ENCODE measurements around the gene CKM.
"Not testable (repeated sequence)": the region's sequence is repeated elsewhere in the genome, so short reads cannot be mapped to it uniquely, and the experiment has no call there.

CKM gene

DNA sequence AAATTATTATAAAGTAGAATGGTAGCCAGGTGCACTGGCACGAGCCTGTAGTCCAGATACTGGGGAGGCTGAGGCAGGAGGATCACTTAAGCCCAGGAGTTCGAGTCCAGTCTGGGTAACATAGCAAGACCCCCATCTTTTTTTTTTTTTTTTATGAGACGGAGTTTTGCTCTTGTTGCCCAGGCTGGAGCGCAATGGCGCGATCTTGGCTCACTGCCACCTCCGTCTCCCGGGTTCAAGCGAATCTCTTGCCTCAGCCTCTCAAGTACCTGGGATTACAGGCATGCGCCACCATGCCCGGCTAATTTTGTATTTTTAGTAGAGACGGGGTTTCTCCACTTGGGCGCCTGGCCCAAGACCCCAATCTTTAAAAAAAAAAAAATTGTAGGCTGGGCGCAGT lies 10.4 kb downstream of the CKM start:
- not testable (repeated sequence) for H3K4me1 Mint-ChIP-seq, H3K9me3 Mint-ChIP-seq, ATAC-seq, H3K4me3 Mint-ChIP-seq, DNase-seq
- H3K27ac Mint-ChIP-seq: peak overlapping the region in 1 of 2 donors; percentile 34
- peaks cover 54% of the 10 kb centered on the region for H3K27me3 Mint-ChIP-seq

DNA sequence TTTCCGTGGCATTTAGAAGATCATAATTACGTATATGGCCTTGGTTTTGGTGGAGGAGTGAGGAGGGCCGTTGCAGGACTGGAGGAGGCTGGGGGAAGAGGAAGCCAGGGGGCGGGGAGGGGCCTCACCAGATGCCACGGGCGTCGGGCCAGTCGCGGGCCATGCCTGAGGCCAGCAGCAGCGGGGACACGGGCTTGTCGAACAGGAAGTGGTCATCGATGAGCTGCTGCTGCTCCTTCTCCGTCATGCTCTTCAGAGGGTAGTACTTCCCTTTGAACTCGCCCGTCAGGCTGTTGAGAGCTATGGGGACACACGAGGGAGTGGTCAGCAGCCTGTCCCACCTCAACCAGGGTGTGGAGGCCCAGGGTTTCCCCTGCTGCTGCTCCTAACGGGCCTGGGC lies 11.1 kb downstream of the CKM start:
- H3K27ac Mint-ChIP-seq: no peak overlapping the region
- DNase-seq (no peak), ATAC-seq (no peak)
- no peaks in the 10 kb centered on the region for H3K9me3 Mint-ChIP-seq
- H3K27me3 Mint-ChIP-seq: peaks cover 48% of the 10 kb centered on the region
- H3K4me3 Mint-ChIP-seq: no peak overlapping the region
- no peaks in the 10 kb centered on the region for H3K4me1 Mint-ChIP-seq

DNA sequence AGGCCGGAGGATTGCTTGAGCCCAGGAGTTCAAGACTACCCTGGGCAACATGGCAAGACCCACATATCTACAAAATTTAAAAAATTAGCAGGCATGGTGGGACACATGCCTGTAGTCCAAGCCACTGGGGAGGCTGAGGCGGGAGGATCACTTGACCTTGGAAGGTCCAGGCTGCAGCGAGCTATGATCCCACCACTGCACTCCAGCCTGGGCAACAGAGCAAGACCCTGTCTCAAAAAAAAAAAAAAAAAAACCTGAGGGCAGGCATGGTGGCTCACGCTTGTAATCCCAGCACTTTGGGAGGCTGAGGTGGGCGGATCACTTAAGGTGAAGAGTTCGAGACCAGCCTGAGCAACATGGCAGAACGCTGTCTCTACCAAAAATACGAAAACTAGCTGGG lies 13.4 kb downstream of the CKM start:
- H3K9me3 Mint-ChIP-seq, ATAC-seq, H3K4me1 Mint-ChIP-seq, H3K27ac Mint-ChIP-seq, H3K4me3 Mint-ChIP-seq, DNase-seq: not testable (repeated sequence)
- H3K27me3 Mint-ChIP-seq: peaks cover 27% of the 10 kb centered on the region

DNA sequence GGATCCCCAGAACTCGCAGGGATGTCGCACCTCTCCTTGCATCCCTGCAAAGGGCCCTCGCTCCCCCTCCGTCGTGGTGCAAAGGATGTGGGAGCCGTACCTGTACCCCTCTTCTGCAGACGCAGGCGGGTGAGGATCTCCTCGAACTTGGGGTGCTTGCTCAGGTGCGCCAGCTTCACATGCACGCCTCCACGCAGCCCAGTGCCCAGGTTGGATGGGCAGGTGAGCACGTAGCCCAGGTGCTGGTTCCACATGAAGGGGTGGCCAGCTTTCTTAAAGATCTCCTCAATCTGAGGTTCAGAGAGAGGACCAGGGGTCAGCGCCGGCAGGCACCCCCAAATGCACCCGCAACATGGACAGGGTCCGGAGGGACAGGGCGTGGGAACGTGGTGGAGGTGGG lies 15.3 kb downstream of the CKM start:
- Mint-ChIP-seq H3K27me3 (peaks cover 13% of the 10 kb centered on the region), H3K4me1 (no peaks in the 10 kb centered on the region), H3K27ac (no peak overlapping the region), H3K4me3 (no peak overlapping the region), H3K9me3 (no peaks in the 10 kb centered on the region)
- ATAC-seq (no peak), DNase-seq (no peak)

GRCh38 chr19:45306518-45307027 lies 16.1 kb downstream of the CKM start:
- DNase-seq: no peak
- Mint-ChIP-seq H3K9me3 (no peaks in the 10 kb centered on the region), H3K27ac (no peak overlapping the region), H3K4me3 (no peak overlapping the region), H3K27me3 (peaks cover 6% of the 10 kb centered on the region), H3K4me1 (no peaks in the 10 kb centered on the region)
- ATAC-seq: no peak

GRCh38 chr19:45306040-45306439 lies 16.6 kb downstream of the CKM start:
- H3K27ac Mint-ChIP-seq: peak overlapping the region in 1 of 2 donors; percentile 38
- H3K4me3 Mint-ChIP-seq: no peak overlapping the region
- DNase-seq: no peak
- no peaks in the 10 kb centered on the region for H3K4me1 Mint-ChIP-seq
- no peaks in the 10 kb centered on the region for H3K9me3 Mint-ChIP-seq
- H3K27me3 Mint-ChIP-seq: peaks cover under 1% of the 10 kb centered on the region
- no peak for ATAC-seq

GRCh38 chr19:45305421-45305820 lies 17.3 kb downstream of the CKM start:
- no peak for ATAC-seq
- Mint-ChIP-seq H3K27me3 (no peaks in the 10 kb centered on the region), H3K4me3 (no peak overlapping the region), H3K4me1 (no peaks in the 10 kb centered on the region), H3K27ac (no peak overlapping the region), H3K9me3 (no peaks in the 10 kb centered on the region)
- no peak for DNase-seq

- ATAC-seq: peak; percentile 23
- Mint-ChIP-seq H3K4me1 (no peaks in the 10 kb centered on the region), H3K9me3 (no peaks in the 10 kb centered on the region), H3K27ac (no peak overlapping the region), H3K27me3 (no peaks in the 10 kb centered on the region), H3K4me3 (no peak overlapping the region)
- no peak for DNase-seq
Measured at GRCh38 chr19:45305007-45305406, 17.7 kb downstream of the CKM start.

DNA sequence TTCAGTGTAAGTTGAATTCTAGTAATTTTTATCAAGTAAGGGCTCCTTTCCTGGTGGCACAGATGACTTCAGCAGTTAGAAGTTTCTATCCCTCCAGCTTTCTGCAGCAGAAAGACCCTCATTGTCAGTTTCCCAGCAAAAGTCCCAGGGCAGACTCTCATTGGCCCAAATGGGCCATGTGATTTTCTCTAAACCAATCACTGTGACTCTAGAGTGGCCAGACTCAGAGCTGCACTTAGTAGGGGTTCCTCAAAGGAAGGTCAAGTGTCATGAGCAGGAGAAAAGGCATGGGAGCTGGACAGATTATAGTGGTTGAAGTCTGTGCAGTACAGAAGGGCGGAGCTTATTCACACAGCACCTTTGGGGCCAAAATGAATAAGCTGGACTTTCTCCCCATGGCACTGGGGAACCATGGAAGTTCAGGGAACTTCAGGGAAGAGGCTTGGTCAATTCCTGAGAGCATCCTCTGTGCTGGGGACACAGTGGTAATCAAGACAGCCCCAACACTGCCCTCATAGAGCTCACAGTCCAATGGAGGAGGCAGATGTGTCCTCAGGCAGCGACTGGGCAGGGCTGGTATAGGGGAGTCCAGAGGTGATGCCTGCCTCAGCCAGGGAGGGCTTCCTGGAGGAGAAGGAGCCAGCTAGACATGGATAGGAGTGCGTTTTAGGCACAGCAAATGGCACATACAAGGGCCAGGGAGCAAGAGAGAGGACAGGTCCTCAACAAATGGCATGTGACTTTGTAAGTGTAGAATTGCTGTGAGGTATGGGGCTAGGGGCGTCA lies 18.3 kb downstream of the CKM start:
- ATAC-seq: no peak

GRCh38 chr19:45303269-45304060 lies 19.2 kb downstream of the CKM start:
- H3K4me3 Mint-ChIP-seq: no peak overlapping the region
- DNase-seq: no peak
- no peaks in the 10 kb centered on the region for H3K9me3 Mint-ChIP-seq
- no peak for ATAC-seq
- H3K27ac Mint-ChIP-seq: no peak overlapping the region
- H3K27me3 Mint-ChIP-seq: no peaks in the 10 kb centered on the region
- no peaks in the 10 kb centered on the region for H3K4me1 Mint-ChIP-seq

More for the DNA sequence above, 18.3 kb downstream of the CKM start:
- H3K27ac Mint-ChIP-seq: no peak overlapping the region
- H3K4me3 Mint-ChIP-seq: no peak overlapping the region
- no peaks in the 10 kb centered on the region for H3K27me3 Mint-ChIP-seq
- no peaks in the 10 kb centered on the region for H3K9me3 Mint-ChIP-seq
- H3K4me1 Mint-ChIP-seq: no peaks in the 10 kb centered on the region
- DNase-seq: no peak

- DNase-seq: no peak
- no peaks in the 10 kb centered on the region for H3K27me3 Mint-ChIP-seq
- H3K4me1 Mint-ChIP-seq: no peaks in the 10 kb centered on the region
- ATAC-seq: no peak
- no peak overlapping the region for H3K27ac Mint-ChIP-seq
- no peaks in the 10 kb centered on the region for H3K9me3 Mint-ChIP-seq
- no peak overlapping the region for H3K4me3 Mint-ChIP-seq
Measured at GRCh38 chr19:45302416-45302815, 20.3 kb downstream of the CKM start.

- no peak overlapping the region for H3K4me3 Mint-ChIP-seq
- DNase-seq (no peak), ATAC-seq (no peak)
- no peaks in the 10 kb centered on the region for H3K4me1 Mint-ChIP-seq
- H3K27me3 Mint-ChIP-seq: no peaks in the 10 kb centered on the region
- no peaks in the 10 kb centered on the region for H3K9me3 Mint-ChIP-seq
- H3K27ac Mint-ChIP-seq: no peak overlapping the region
Measured at GRCh38 chr19:45299719-45300118, 23.0 kb downstream of the CKM start.

DNA sequence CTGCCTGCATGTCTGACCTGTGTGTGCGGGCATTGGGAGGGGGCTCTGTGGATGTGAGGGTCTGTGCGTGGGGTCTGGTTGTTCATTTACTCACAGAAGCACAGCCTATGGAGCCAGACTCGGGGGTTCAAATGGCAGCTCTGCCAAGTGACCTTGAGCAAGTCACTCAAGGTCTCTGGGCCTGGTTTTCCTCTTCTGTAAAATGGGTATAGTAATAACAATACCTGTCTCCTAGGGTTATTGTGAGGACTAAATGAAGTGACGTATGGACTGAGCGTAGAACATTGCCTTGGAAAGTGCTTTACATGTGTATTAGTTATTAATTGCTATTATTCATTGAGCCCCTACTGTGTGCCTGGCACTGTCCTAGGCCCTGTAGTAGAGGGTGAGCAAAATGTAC lies 24.4 kb downstream of the CKM start:
- no peak overlapping the region for H3K4me3 Mint-ChIP-seq
- peak overlapping the region in 1 of 2 donors; percentile 69 for H3K27ac Mint-ChIP-seq
- DNase-seq: no peak
- H3K9me3 Mint-ChIP-seq: no peaks in the 10 kb centered on the region
- no peaks in the 10 kb centered on the region for H3K27me3 Mint-ChIP-seq
- H3K4me1 Mint-ChIP-seq: peaks cover 10% of the 10 kb centered on the region
- no peak for ATAC-seq

DNA sequence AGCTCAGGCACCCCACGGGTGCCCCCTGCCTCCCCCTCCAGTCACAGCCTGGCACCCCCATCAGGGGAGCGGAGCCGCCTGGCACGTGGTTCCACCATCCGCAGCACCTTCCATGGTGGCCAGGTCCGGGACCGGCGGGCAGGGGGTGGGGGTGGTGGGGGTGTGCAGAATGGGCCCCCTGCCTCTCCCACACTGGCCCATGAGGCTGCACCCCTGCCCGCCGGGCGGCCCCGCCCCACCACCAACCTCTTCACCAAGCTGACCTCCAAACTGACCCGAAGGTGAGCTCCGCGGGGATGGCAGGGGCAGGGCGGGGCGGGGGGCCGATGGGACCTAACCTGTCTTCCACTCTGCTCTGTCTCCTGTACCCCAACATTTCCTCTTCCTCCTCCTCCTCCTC lies 25.0 kb downstream of the CKM start:
- peaks cover 10% of the 10 kb centered on the region for H3K4me1 Mint-ChIP-seq
- H3K4me3 Mint-ChIP-seq: no peak overlapping the region
- no peaks in the 10 kb centered on the region for H3K9me3 Mint-ChIP-seq
- ATAC-seq (peak; percentile 42), DNase-seq (no peak)
- no peaks in the 10 kb centered on the region for H3K27me3 Mint-ChIP-seq
- no peak overlapping the region for H3K27ac Mint-ChIP-seq

DNA sequence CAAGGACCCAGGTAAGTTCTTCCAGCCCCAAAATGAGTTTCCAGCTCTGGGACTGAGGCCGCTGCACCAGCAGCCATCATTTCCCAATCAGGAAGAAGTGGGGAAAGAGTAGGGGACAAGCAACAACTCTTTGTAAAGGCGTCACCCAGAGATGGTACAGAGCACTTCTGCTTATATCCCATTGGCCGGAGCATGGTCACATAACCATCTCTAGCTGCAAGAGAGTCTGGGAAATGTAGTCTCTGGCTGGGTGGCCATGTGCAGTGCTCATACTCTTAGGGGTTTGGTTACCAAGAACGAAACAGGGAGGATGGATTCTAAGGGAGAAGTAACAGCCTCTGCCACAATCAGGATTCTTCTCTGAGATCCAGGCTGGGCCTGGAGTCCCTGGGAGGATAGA lies 26.3 kb downstream of the CKM start:
- peak overlapping the region in 1 of 2 donors; percentile 14 for H3K27ac Mint-ChIP-seq
- no peak overlapping the region for H3K4me3 Mint-ChIP-seq
- no peak for ATAC-seq

DNA sequence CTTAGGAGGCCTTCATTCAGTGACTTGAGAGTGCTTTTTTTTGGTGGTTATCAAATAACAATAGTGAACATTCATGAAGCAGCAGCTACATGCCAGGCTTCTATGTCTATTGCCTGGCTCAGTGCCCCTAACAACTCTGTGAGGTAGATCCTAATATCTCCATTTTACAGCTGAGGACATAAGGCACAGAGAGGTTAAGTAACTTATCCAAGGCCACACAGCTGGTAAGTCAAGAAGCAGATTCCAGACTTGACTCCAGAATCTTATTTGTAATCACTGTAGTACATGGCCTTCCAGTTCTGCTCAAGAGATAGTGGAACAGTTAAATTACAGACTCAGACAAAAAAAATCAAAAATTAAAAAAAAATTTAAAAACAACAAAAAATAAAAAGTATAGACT lies 26.8 kb downstream of the CKM start:
- no peak for DNase-seq

More for the DNA sequence above, 26.3 kb downstream of the CKM start:
- H3K27me3 Mint-ChIP-seq: no peaks in the 10 kb centered on the region
- DNase-seq: no peak
- no peaks in the 10 kb centered on the region for H3K9me3 Mint-ChIP-seq
- H3K4me1 Mint-ChIP-seq: peaks cover 10% of the 10 kb centered on the region

More for the DNA sequence above, 26.8 kb downstream of the CKM start:
- Mint-ChIP-seq H3K27me3 (no peaks in the 10 kb centered on the region), H3K9me3 (no peaks in the 10 kb centered on the region), H3K4me3 (no peak overlapping the region), H3K4me1 (peaks cover 10% of the 10 kb centered on the region), H3K27ac (no peak overlapping the region)
- no peak for ATAC-seq

All from stimulated activated naive CD8-positive, alpha-beta T cell treated with anti-CD3 and anti-CD28 coated beads, Interleukin-15, amount 100 ng/mL, for 72 hours (primary cell).